Measurements from ENCODE around the gene HBD. TPM values are rescaled to one million over a fixed set of nuclear protein-coding genes. Genes with fewer than 3 reads are reported as not detected.

Gene HBD
- total and polyA plus RNA-seq, 4 donors, result 0.17 to 1.2 TPM; not detected in 2

- WGBS (ENCODE audit: insufficient coverage), result no CpG with 5 or more reads among the region's 1 CpG
- DNase-seq (ENCODE audit: low read depth in 4 of 6, low spot score in 6 of 6), result peak in 2 of 6 donors; percentile 8 to 36
- no peaks in the 10 kb centered on the region for H3K4me1 ChIP-seq (ENCODE audit: control insufficient read depth, insufficient read depth, low read length)
- no peak overlapping the region for H3K27ac ChIP-seq (ENCODE audit: low read depth, low read length)
- H3K9me3 ChIP-seq (ENCODE audit: control insufficient read depth, insufficient read depth, low read length), result no peaks in the 10 kb centered on the region
- H3K36me3 ChIP-seq (ENCODE audit: control insufficient read depth, insufficient read depth, low read length), result no peaks in the 10 kb centered on the region
- no peaks in the 10 kb centered on the region for H3K27me3 ChIP-seq (ENCODE audit: control insufficient read depth, insufficient read depth, low read length)
- H3K4me3 ChIP-seq (ENCODE audit: low read depth, low read length), result no peak overlapping the region
These were observed 29.5 kb downstream of the HBD start for GRCh38 chr11:5204787-5205186.

- no peaks in the 10 kb centered on the region for H3K27me3 ChIP-seq (ENCODE audit: control insufficient read depth, insufficient read depth, low read length)
- no peaks in the 10 kb centered on the region for H3K36me3 ChIP-seq (ENCODE audit: control insufficient read depth, insufficient read depth, low read length)
- H3K4me1 ChIP-seq (ENCODE audit: control insufficient read depth, insufficient read depth, low read length), result no peaks in the 10 kb centered on the region
- DNase-seq (ENCODE audit: low read depth in 4 of 6, low spot score in 6 of 6), result no peak
- WGBS (ENCODE audit: insufficient coverage), result no CpG with 5 or more reads among the region's 2 CpGs
- no peak overlapping the region for H3K27ac ChIP-seq (ENCODE audit: low read depth, low read length)
- H3K4me3 ChIP-seq (ENCODE audit: low read depth, low read length), result no peak overlapping the region
- H3K9me3 ChIP-seq (ENCODE audit: control insufficient read depth, insufficient read depth, low read length), result no peaks in the 10 kb centered on the region
These were observed 30.9 kb downstream of the HBD start for GRCh38 chr11:5203366-5203765.

GRCh38 chr11:5200582-5200981, 33.7 kb downstream of the HBD start, which contains the start of gene OR51V1:
OR51V1 (minus strand) TSS chr11:5200682; CDS start chr11:5200682, 0 bp downstream.
- no peak within 1 kb of the TSS for H3K4me3 ChIP-seq (ENCODE audit: low read depth, low read length)
- no peaks in the 10 kb centered on the region for H3K9me3 ChIP-seq (ENCODE audit: control insufficient read depth, insufficient read depth, low read length)

GRCh38 chr11:5198285-5198684, 36.0 kb downstream of the HBD start:
- H3K27me3 ChIP-seq (ENCODE audit: control insufficient read depth, insufficient read depth, low read length), result no peaks in the 10 kb centered on the region
- H3K36me3 ChIP-seq (ENCODE audit: control insufficient read depth, insufficient read depth, low read length), result no peaks in the 10 kb centered on the region
- no peak overlapping the region for H3K4me3 ChIP-seq (ENCODE audit: low read depth, low read length)
- H3K9me3 ChIP-seq (ENCODE audit: control insufficient read depth, insufficient read depth, low read length), result no peaks in the 10 kb centered on the region
- H3K4me1 ChIP-seq (ENCODE audit: control insufficient read depth, insufficient read depth, low read length), result no peaks in the 10 kb centered on the region
- no peak for DNase-seq (ENCODE audit: low read depth in 4 of 6, low spot score in 6 of 6)
- H3K27ac ChIP-seq (ENCODE audit: low read depth, low read length), result no peak overlapping the region

More at GRCh38 chr11:5200582-5200981, 33.7 kb downstream of the HBD start, which contains the start of gene OR51V1:
- H3K27me3 ChIP-seq (ENCODE audit: control insufficient read depth, insufficient read depth, low read length), result no peaks in the 10 kb centered on the region
- no CpG with 5 or more reads among the region's 1 CpG for WGBS (ENCODE audit: insufficient coverage)
- H3K36me3 ChIP-seq (ENCODE audit: control insufficient read depth, insufficient read depth, low read length), result no peaks in the 10 kb centered on the region
- H3K4me1 ChIP-seq (ENCODE audit: control insufficient read depth, insufficient read depth, low read length), result no peaks in the 10 kb centered on the region
- H3K27ac ChIP-seq (ENCODE audit: low read depth, low read length), result no peak within 1 kb of the TSS
- no peak for DNase-seq (ENCODE audit: low read depth in 4 of 6, low spot score in 6 of 6)

- 80% methylated on average over 1 of the region's 3 CpGs for WGBS (ENCODE audit: insufficient coverage)
- no peak overlapping the region for H3K4me3 ChIP-seq (ENCODE audit: low read depth, low read length)
These were observed 36.7 kb downstream of the HBD start for GRCh38 chr11:5197536-5197935.

GRCh38 chr11:5196731-5197130, 37.6 kb downstream of the HBD start:
- Histone ChIP-seq H3K27ac (ENCODE audit: low read depth, low read length) (no peak overlapping the region), H3K36me3 (ENCODE audit: control insufficient read depth, insufficient read depth, low read length) (no peaks in the 10 kb centered on the region), H3K4me3 (ENCODE audit: low read depth, low read length) (no peak overlapping the region), H3K9me3 (ENCODE audit: control insufficient read depth, insufficient read depth, low read length) (no peaks in the 10 kb centered on the region), H3K4me1 (ENCODE audit: control insufficient read depth, insufficient read depth, low read length) (no peaks in the 10 kb centered on the region), H3K27me3 (ENCODE audit: control insufficient read depth, insufficient read depth, low read length) (no peaks in the 10 kb centered on the region)
- DNase-seq (ENCODE audit: low read depth in 4 of 6, low spot score in 6 of 6), result peak in 1 of 6 donors; percentile 10
- WGBS (ENCODE audit: insufficient coverage), result 63% methylated on average over 3 of the region's 3 CpGs

More at GRCh38 chr11:5197536-5197935, 36.7 kb downstream of the HBD start:
- H3K27ac ChIP-seq (ENCODE audit: low read depth, low read length), result no peak overlapping the region
- H3K9me3 ChIP-seq (ENCODE audit: control insufficient read depth, insufficient read depth, low read length), result no peaks in the 10 kb centered on the region
- no peaks in the 10 kb centered on the region for H3K27me3 ChIP-seq (ENCODE audit: control insufficient read depth, insufficient read depth, low read length)
- H3K36me3 ChIP-seq (ENCODE audit: control insufficient read depth, insufficient read depth, low read length), result no peaks in the 10 kb centered on the region
- DNase-seq (ENCODE audit: low read depth in 4 of 6, low spot score in 6 of 6), result no peak
- H3K4me1 ChIP-seq (ENCODE audit: control insufficient read depth, insufficient read depth, low read length), result no peaks in the 10 kb centered on the region

- Histone ChIP-seq H3K27ac (ENCODE audit: low read depth, low read length) (no peak overlapping the region), H3K36me3 (ENCODE audit: control insufficient read depth, insufficient read depth, low read length) (no peaks in the 10 kb centered on the region), H3K4me1 (ENCODE audit: control insufficient read depth, insufficient read depth, low read length) (no peaks in the 10 kb centered on the region), H3K4me3 (ENCODE audit: low read depth, low read length) (no peak overlapping the region), H3K27me3 (ENCODE audit: control insufficient read depth, insufficient read depth, low read length) (no peaks in the 10 kb centered on the region), H3K9me3 (ENCODE audit: control insufficient read depth, insufficient read depth, low read length) (no peaks in the 10 kb centered on the region)
- 74% methylated on average over 4 of the region's 5 CpGs for WGBS (ENCODE audit: insufficient coverage)
- DNase-seq (ENCODE audit: low read depth in 4 of 6, low spot score in 6 of 6), result no peak
These were observed 38.2 kb downstream of the HBD start for GRCh38 chr11:5196067-5196466.

GRCh38 chr11:5192738-5193137, 41.5 kb downstream of the HBD start:
- H3K9me3 ChIP-seq (ENCODE audit: control insufficient read depth, insufficient read depth, low read length), result no peaks in the 10 kb centered on the region
- no peaks in the 10 kb centered on the region for H3K27me3 ChIP-seq (ENCODE audit: control insufficient read depth, insufficient read depth, low read length)
- no peak overlapping the region for H3K4me3 ChIP-seq (ENCODE audit: low read depth, low read length)
- no peak overlapping the region for H3K27ac ChIP-seq (ENCODE audit: low read depth, low read length)
- H3K36me3 ChIP-seq (ENCODE audit: control insufficient read depth, insufficient read depth, low read length), result no peaks in the 10 kb centered on the region
- no CpG with 5 or more reads among the region's 1 CpG for WGBS (ENCODE audit: insufficient coverage)
- no peak for DNase-seq (ENCODE audit: low read depth in 4 of 6, low spot score in 6 of 6)
- H3K4me1 ChIP-seq (ENCODE audit: control insufficient read depth, insufficient read depth, low read length), result no peaks in the 10 kb centered on the region

- DNase-seq (ENCODE audit: low read depth in 4 of 6, low spot score in 6 of 6), result peak in 2 of 6 donors; percentile 9 to 67
- Histone ChIP-seq H3K36me3 (ENCODE audit: control insufficient read depth, insufficient read depth, low read length) (no peaks in the 10 kb centered on the region), H3K27me3 (ENCODE audit: control insufficient read depth, insufficient read depth, low read length) (no peaks in the 10 kb centered on the region), H3K27ac (ENCODE audit: low read depth, low read length) (no peak overlapping the region), H3K4me1 (ENCODE audit: control insufficient read depth, insufficient read depth, low read length) (no peaks in the 10 kb centered on the region), H3K4me3 (ENCODE audit: low read depth, low read length) (no peak overlapping the region), H3K9me3 (ENCODE audit: control insufficient read depth, insufficient read depth, low read length) (no peaks in the 10 kb centered on the region)
- 88% methylated on average over 1 of the region's 2 CpGs for WGBS (ENCODE audit: insufficient coverage)
These were observed 46.1 kb downstream of the HBD start for GRCh38 chr11:5188201-5188600.
